Measurements from ENCODE around the gene PILRA.
"Not testable (repeated sequence)": the region's sequence is repeated elsewhere in the genome, so short reads cannot be mapped to it uniquely, and the experiment has no call there.

PILRA gene

DNA sequence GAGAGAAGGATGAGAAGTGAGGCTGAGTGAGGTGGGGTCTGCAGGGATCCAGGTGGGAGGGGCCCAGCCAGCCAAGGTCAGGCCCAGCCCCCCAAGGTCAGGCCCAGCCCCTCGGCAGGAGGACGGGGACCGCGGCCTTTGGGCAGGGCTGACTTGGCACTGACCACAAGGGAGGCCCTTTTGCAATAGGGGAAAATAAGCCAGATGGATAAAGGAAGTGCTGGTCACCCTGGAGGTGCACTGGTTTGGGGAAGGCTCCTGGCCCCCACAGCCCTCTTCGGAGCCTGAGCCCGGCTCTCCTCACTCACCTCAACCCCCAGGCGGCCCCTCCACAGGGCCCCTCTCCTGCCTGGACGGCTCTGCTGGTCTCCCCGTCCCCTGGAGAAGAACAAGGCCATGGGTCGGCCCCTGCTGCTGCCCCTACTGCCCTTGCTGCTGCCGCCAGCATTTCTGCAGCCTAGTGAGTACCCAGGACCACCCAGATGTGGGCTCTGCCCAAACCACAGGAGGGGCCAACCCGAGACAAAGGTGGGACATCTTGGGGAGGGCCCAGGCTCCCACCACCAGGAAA lies at the start of gene PILRA:
TSS of gene PILRA (plus strand) at position 227 of the 571 bp plus-strand sequence. CDS start at position 397, 170 bp downstream.
- DNase-seq (ENCODE audit: low read depth in 2 of 2), result no peak

DNA sequence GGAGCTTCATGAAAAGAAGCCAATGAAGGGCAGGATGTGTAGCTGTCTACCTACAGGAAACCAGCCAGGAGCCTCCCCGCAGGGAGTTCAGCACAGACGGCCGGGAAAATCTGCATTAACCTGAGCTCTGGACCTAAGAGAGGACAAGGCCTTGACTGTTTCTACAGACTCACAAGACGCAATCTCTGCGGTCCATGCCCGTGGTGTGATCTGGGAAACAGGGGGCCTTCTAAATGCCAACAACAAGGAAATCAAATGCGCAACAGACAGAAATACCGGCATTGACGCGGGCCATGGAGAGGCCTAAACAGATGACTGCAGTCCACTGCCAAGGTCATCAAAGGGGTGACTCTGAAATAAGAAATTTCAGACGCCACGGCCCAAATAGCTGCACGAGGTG lies 49.1 kb upstream of the PILRA start:
- DNase-seq (ENCODE audit: low read depth in 2 of 2), result not testable (repeated sequence)

DNA sequence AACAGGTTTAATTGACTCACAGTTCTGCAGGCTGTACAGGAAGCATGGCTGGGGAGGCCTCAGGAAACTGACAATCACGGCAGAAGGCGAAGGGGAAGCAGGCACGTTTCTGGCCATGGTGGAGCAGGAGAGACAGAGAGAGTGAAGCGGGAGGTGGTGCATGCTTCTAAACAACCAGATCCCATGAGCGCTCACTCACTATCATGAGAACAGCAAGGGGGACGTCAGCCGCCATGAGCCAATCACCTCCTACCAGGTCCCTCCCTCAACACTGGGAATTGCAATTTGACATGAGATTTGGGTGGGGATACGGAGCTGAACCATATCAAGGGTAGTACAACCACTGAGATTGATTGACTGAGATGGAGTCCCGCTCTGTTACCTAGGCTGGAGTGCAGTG lies 47.6 kb upstream of the PILRA start:
- DNase-seq (ENCODE audit: low read depth in 2 of 2), result not testable (repeated sequence)

DNA sequence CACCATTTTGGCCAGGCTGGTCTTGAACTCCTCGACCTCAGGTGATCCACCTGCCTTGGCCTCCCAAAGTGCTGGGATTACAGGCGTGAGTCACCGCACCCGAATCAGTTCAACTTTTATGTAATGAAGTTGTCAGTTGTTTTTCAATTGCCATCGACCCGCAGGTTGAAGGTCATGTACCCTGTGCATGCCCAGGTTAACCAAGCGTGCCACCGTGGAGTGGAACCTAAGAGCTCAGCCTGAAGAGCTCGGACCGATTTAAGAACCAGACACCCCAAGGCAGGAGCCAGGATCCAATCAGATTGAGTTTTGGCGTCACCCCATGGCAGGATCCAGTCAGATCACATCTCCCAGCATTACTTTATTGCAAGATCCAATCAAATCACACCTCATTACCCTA lies 46.4 kb upstream of the PILRA start:
- DNase-seq (ENCODE audit: low read depth in 2 of 2), result not testable (repeated sequence)

DNA sequence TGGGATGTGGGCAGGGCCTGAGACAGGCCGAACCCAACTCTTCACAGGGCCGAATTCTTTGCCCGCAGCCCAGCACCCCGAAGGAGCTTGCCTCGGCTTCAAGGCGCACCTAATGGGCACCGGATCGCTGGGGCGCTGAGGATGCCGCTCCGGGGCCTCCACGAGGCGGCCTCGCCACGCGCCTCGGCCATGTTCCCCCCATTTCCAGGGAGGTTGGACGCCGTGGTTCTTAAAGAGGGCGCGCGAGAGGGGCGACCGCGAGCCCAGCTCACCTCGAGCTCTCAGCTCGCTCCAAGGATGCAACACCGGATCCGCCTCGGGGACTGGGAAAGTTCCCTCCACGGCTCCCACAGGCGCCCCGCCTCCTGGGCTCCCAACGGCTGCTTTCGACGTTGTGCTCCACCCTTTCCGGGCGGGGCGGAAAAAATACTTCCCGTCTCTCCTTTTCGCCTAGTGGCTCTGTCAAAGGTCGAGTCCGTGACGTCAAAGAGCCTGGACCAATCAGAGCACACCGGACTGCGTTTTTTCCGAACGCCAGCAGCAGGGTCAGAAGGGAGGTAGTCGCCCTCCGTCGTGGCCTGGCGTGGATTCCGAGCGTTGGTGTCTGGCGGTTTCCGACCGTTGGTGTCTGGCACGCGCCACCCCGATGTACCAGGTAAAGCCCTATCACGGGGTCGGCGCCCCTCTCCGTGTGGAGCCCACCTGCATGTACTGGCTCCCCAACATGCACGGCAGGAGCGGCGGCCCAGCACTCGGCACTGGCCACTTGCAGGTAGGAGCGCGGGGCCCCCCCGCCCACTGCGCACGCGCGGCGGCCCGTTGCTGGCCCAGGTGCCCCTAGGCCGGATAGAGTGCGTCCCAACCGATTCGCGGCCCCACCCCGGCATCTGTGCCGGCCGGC lies 37.5 kb upstream of the PILRA start:
- DNase-seq (ENCODE audit: low read depth in 2 of 2), result peak; percentile 67 to 71

DNA sequence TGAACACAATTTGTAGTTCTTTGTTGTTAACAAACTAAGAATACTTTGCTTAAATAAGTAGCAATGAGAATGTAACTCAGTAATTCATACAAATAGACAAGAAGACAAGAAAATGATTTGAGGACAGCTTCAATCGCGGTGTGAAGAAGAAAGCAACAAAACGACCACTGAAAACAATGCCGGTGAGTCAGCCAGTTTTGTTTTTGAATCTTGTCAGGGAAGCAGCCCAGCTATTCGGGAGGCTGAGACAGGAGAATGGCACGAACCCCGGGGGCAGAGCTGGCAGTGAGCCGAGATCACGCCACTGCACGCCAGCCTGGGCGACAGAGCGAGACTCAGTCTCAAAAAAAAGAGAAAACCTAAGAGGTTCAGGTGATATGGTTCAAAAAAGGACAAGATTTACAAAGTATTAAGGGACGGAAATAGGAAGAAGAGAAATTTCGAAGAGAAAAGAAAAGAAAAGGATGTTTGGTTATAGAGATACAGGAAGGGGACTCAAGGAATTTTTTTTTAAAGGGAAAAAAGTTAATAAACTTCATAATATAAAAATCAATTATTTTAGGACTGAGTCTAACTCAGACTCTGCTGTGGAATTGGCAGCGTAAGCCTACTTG lies 35.1 kb upstream of the PILRA start:
- not testable (repeated sequence) for DNase-seq (ENCODE audit: low read depth in 2 of 2)

DNA sequence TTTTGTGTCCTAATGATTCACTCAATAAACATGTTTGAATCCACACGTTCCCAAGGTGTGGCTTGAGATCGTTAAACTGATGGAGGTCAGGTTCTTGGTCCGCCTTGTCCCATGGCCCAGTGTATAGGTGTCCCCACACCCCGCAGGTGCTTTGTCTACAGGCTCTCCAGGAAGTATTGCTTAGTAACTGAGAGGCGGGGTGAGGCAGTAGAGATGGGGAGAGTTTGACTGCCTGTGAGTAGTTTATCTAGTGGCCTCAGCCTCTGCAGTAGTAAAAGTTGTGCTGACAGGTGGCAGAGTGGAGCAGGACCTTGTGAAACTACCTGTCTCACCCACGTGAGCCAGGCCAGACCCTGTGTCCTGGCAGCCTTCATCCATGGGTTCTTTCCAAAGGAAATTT lies 32.0 kb upstream of the PILRA start:
- DNase-seq (ENCODE audit: low read depth in 2 of 2), result not testable (repeated sequence)

DNA sequence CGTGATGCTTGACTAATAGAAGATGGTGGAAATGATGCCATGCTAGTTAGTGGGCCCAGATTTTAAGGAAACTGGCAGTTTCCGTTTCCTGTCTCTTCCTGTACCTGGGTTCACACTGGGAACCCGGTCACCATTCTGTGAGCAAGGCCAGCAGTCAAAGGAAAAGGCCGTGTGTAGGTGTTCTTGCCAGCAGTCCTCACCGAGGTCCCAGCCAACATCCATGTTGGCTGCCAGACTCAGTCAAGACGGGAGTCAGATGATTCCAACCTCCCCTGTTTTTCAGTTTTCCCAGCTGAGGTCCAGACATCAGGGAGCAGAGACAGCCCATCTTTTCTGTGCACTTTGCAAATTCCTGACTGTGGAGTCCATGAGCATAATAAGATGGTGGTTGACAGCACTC lies 30.5 kb upstream of the PILRA start:
- no peak for DNase-seq (ENCODE audit: low read depth in 2 of 2)

DNA sequence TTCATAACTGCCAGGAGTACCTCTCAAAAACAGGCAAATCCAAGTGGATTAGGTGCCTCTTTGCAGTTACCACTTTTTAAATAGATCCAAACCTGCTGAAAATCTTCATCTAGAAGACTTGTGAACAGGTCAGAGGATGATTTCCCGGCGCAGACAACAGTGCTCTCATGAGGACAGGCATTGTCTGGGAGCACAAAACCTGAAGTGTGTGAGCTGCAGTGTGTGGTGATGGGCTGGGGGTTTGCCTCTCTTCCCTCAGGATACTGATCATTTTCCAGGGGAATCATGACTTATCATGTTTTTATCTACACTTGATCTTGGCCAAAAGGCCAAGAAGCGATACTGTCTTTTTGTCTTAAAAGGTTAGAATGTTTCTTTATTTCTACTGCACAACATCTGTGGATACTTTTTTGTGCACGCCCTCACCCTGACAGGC lies 29.1 kb upstream of the PILRA start:
- not testable (repeated sequence) for DNase-seq (ENCODE audit: low read depth in 2 of 2)

DNA sequence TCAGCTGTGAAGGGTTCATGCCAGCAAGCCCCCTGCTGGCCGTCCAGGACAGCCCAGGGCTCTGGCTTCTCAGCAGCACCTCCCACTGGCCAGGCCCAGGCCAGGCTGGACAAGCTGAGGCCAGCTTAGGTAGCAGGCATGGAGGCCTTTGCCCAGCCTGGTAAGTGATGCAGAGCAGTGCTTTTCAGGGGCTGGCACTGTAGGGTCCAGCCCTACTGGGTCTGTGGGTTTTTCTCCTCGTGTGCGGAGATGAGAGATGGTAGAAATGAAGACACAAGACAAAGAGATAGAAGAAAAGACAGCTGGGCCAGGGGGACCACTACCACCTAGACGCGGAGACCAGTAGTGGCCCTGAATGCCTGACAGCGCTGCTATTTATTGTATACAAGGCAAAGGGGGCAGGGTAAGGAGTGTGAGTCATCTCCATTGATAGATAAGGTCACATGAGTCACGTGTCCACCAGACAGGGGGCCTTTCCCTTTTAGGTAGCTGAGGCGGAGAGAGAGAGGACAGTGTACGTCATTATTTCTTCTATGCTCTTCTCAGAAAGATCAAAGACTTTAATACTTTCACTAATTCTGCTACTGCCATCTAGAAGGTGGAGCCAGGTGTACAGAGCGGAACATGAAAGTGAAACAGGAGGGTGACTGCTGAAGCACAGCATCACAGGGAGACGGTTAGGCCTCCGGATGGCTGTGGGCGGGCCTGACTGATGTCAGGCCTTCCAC lies 28.6 kb upstream of the PILRA start:
- DNase-seq (ENCODE audit: low read depth in 2 of 2), result peak; percentile 49 to 53

DNA sequence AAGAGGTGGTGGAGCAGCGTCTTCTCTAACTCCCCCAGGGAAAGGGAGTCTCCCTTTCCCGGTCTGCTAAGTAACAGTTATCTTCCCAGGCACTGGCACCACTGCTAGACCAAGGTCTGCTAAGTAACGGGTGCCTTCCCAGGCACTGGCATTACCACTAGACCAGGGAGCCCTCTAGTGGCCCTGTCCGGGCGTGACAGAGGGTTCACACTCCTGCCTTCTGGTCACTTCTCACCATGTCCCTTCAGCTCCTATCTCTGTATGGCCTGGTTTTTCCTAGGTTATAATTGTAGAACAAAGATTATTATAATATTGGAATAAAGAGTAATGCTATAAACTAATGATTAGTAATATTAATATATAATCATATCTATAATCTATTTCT lies 28.0 kb upstream of the PILRA start:
- peak; percentile 36 to 53 for DNase-seq (ENCODE audit: low read depth in 2 of 2)

DNA sequence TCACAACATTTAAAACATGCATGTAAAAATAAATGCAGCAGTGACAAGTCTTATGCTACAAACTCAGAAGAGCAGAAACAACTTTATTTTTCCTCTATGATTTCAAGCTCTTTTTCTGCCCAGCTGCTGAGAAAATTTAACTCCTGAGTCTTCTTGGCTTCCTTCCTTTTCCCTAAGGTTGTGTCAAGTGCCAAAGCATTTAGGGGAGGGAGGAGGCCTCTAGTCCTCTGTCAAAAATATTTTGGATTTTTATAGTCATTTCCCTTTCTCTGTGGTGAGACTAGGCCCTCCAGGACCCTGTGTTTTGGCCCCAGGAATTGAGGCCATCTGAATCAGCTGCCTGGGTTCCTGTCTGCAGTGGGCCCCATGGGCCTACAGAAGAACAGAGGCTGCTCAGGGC lies 26.4 kb upstream of the PILRA start:
- no peak for DNase-seq (ENCODE audit: low read depth in 2 of 2)

DNA sequence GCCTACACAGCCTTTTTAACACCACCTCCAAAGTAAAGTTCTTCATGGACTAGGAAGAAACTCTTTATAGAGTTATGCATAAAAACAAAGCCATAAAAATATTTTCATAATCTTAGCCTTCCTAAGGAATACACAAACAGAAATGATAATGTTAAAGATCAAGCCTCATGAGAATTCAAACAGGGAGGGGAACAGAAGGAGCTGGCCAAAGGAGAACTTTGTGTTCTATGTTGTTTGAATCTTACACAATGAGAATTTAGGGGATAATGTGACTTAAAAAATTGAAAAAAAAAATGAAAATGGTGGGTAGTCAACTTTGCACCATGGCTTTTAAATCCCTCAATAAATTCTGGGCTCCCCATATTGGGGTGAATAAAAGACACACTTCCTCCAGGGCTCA lies 24.5 kb upstream of the PILRA start:
- DNase-seq (ENCODE audit: low read depth in 2 of 2), result no peak

DNA sequence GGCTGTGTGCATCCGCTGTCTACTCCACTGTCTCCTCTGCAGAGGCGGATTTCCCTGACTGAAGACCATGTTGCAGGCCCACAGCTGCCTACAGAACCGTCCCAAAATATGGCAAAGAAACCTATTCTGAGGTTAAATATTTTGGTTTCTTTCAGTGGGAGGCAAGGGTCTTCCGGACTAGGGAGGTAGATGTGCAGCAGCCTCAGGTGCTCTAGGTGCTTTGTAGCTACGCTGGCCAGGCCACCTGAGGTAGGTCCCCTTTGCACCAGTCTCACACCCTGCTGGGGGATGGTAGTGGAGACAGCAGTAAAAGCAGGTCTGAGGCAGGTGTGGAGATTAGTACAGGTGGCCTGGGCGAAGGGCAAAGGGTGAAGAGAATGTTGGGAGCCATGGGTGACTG lies 23.5 kb upstream of the PILRA start:
- no peak for DNase-seq (ENCODE audit: low read depth in 2 of 2)

DNA sequence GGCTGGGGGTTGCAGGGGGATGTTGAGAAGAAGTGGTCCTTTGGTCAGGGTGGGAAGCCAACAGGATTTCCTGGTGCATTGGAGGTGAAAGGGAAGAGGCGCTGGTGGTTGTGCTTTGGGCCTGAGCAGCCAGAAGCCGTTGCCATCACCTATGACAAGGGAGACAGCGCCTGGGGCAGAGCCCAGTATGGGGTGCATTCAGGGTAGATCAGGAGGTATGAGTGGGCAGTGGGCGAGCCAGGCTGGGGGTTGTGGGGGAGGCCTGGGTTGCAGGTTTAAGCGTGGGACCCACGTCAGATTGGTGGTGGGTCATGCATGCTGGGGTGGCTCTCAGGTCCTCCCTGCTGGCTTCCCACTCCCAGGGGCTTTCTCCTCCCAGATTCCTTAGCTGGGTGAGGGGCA lies 21.6 kb upstream of the PILRA start:
- DNase-seq (ENCODE audit: low read depth in 2 of 2), result no peak

DNA sequence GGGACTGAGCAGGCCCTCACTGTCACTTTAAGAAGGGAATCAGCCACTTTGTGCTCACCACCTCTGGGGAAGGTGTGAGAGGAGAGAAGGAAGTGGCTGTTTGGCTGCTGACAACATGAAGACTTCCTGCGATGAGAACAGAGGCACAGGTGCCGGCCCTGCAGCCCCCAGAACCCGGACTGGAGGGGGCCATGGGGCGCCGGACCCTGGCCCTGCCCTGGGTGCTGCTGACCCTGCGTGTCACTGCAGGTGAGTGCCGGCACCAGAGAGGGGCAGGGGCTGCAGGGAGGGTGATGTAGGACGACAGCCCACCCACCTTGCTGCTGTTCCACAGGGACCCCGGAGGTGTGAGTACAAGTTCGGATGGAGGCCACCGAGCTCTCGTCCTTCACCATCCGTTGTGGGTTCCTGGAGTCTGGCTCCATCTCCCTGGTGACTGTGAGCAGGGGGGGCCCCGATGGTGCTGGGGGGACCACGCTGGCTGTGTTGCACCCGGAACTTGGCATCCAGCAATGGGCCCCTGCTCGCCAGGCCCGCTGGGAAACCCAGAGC lies 21.0 kb upstream of the PILRA start:
- not testable (repeated sequence) for DNase-seq (ENCODE audit: low read depth in 2 of 2)

DNA sequence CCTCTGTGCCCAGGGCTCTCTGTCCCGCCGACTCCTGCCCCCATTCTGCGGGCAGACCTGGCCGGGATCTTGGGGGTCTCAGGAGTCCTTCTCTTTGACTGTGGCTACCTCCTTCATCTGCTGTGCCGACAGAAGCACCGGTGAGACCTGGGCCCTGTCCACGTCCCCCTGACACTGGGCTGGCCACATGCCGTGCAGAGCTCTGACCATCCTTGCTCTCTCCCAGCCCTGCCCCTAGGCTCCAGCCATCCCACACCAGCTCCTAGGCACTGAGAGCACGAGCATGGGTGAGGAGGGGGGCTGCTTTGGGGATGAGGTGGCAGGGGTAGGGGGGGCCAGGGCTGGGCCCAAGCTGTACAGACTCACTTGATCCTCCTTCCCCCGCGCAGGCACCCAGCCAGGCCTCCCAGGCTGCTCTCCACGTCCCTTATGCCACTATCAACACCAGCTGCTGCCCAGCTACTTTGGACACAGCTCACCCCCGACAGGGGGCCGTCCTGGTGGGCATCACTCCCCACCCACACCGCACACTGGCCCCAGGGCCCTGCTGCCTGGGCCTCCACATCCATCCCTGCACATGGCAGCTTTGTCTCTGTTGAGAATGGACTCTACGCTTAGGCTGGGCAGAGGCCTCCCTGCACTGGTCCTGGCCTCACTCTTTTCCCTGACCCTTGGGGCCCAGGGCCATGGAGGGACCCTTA lies 20.2 kb upstream of the PILRA start:
- no peak for DNase-seq (ENCODE audit: low read depth in 2 of 2)

DNA sequence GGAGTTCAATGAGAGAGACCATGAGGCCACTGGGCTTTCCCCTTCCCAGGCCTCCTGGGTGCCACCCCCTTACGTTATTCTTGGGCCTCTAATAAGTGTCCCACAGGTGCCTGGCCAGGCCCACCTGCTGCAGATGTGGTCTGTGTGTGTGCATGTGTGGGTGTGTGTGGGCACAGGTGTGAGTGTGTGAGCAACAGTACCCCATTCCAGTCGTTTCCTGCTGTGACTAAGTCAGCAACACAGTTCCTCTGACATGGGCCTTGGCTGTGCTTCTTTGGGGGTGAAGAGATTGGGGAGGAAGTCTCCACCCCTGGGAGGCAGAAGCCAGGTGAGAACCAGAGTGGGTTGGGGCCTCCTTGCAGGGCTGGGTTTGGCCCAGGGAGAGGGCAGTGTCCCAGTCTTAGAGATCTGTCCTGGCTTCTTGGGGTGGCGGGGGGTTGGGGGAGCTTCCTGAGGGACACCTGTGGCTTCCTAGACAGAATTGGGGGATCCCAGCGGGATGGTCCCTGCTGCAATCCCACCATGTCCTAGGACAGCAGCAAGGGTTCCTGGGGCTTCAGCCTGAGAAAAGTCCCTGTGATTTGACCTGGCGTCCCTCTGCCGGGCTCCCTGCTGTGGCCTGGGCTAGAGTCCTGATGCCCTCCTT lies 19.5 kb upstream of the PILRA start:
- DNase-seq (ENCODE audit: low read depth in 2 of 2), result no peak

DNA sequence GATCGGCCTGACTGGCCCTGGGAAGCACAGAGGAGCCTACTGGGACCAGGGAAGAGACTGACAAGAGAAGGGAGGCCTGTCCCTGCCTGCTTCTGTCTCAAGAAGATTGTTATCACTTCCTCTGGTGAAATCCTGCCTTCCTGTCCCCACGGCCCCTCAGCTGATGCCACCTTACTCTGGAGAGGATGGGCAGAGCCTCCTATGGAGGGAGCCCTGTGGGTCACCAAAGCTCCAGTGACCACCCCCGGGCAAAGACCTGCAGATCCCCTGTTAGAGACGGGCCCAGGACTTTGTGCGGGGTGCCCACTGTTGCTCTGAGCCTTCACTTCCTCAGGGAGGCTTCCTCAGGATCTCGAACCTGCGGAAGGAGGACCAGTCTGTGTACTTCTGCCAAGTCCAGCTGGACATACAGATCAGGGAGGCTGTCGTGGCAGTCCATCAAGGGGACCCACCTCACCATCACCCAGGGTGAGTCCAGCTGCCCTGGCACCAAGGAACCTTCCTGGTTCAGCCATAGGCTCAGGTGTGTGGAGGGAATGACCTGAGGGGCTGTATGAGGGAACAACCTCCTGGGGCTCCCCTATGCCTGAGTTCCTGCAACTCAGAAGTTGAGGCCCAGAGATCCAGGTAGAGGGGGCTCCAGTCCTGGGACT lies 16.7 kb upstream of the PILRA start:
- no peak for DNase-seq (ENCODE audit: low read depth in 2 of 2)

DNA sequence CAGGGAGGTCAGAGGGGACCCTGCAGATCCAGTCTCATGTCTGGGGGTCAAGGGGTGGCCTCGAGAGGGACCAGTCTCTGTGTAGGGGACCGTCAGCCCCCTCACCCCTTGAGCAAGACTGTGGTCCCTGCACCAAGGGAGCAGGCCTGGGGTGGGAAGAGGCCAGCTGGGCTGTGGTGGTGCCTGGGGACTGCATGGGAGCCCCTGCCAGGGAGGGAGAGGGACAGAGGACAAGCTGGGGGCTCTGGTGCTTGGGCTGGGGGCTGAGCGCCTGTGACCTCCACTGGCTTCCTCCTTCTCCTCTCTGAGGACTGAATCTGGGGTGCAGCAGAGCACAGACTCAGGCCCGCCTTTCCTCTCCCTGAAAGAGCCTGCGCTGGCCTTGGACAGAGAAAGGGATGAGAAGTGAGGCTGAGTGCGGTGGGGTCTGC lies 16.1 kb upstream of the PILRA start:
- no peak for DNase-seq (ENCODE audit: low read depth in 2 of 2)
